HK-2 (cell line): Measurements from ENCODE around the gene PTPRH.

Experiments used
- DNase-seq: peaks from one replicate; pipeline ENCODE4 v3.0.0-alpha.2; 2018; ENCODE audit not compliant: unreplicated experiment

The PTPRH gene

DNA sequence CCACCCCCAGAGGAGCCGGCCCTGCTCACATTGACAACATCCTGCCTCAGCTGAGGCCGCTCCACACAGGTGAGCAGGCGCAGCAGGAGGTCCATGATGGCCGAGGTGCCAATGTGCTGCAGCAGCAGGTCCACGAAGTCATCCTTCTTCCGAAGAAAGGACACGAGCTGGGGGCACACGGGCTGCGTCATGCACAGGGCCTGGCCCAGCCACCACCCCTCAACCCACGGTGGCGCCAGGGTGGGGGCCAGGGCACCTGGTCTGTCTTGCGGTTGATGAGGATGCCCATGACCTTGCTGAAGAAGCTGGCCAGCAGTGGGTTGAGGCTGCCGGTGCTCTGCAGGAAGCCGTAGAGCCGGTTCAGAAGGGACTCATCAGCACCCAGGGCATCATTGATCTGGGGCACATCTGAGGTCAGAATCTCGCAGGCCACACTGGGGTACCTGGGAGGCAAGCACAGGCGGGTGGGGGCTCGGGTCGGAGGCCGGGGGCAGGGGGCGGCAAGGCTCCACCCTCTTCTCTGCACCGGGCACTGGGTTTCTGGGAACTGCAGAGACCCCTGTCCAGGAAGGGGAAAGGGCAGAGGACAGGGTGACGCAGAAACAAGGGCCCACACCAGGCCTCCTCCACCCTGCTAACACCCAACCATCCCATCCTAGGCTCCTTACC, 36.1 kb upstream of the PTPRH start:
- no peak for DNase-seq

DNA sequence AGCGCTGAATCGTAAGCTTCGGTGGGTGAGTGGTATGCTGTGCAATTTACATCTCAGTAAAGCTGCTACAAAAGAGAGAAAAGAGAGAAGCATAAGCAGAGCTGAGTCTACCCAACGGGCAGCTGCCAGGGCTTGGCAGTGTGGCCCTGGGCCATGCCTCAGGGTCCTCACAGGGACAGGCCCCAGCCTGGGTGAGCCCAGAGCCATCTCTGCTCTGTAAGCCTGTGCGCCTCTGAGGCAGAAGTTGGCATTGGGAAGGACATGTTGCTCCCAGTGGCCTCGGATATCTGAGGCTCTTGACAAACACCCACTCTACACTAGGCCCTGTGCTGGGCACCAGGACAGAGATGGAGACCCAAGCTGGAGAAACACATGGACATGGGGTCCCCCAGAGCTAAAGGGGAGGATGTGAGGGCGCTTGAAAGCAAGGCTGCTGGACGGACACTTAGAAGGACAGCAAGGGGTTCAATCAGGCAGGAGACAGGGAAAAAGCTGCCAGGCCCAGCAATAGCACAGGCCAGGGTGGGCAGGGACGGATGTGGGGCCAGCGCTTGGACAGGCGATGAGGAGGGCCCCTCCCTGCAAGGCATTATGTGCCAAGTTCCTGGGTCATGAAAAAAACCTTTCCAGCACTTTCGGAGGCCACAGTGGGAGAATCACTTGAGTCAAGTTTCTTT, 34.8 kb upstream of the PTPRH start:
- DNase-seq: no peak

DNA sequence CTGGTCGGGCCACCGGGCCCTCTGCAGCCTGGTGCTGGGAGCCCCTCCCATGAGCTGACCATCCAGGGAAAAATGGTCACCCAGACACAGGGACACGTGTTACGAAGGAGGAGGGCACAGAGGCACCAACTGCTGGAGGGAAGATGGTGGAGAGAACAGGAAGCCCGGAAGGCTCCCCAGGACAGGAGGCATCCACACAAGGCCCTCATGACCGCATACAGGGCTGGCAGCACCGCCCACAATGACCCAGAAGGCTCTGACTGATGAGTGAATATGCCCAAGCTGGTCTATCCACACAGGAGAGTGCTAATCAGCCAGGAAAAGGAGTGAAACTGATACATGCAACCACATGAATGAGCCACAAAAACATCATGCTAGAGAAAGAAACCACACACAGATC, 33.2 kb upstream of the PTPRH start:
- no peak for DNase-seq

DNA sequence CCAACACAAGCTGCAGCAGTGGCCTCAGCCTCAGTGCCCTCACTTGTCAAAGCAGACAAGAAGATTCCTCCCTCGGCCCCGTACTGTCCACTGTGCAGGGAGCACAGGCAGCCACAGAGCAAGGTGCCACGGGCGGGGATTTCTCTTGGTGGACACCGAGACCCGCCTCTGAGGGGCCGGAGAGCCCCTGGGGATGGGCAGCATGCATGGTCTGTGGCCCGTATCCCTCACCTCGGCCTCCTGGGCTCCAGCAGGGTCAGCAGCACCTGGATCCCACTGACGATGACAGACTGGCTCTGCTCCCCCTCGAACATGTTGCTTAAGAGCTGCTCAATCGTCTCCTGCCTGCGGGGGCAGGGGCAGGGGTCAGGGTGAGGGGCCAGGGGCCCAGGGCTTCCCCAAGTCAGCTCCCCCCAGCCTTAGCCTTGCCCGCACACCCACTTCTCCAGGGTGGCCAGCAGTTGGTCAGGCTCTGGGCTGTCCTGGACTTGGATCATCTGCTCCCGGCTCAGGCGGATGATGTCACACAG, 32.7 kb upstream of the PTPRH start:
- no peak for DNase-seq

DNA sequence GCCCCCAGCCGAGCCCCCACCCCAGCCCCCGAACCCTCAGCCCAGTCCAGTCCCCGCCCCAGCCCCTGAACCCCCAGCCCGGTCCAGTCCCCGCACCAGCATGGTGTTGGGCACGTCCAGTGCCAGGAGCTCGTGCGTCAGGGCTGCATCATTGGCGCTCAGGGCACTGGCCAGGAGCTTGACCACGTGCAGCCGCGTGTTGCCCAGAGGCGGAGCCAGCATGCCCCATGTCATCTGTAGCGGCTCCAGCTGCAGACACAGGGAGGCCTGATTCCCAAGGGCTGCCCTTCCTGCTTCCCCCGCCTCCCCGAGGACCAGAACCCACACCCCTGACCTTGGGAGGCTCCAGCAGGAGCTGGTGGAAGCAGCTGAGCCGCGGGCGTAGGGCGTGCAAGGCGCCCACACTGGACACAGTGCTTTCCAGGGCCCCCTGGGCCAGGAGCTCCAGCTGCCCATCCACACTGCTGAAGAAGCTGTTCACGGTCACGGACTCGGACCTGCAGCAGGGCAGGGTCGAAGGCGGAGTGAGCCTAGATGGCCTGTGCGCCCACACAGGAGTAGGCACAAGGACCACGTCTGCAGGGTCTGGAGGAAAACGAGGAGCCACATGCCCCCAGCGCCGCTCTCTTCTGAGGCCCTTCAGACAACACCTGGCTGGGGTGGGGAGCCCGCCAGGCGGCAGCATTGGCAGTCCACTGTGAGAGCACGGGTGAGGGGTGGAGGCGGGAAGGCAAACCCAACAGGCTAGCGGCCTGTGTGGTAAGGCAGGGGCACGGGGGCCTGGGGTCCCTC, 32.0 kb upstream of the PTPRH start:
- no peak for DNase-seq

DNA sequence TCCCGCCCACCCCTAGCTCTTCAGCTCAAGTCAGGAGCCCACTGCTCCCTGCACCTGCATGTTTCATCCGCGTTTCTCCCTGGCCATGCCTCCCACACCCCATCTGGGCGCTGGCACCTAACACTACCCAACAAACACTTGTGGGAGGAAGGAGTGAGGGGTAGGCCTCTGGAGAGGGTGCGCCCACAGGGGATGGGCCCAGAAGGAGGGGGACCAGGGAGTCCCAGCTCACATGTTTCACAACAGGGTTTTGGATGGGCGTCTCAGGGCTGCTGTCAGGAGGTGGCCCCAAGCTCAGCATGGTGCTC, 31.4 kb upstream of the PTPRH start:
- DNase-seq: no peak

DNA sequence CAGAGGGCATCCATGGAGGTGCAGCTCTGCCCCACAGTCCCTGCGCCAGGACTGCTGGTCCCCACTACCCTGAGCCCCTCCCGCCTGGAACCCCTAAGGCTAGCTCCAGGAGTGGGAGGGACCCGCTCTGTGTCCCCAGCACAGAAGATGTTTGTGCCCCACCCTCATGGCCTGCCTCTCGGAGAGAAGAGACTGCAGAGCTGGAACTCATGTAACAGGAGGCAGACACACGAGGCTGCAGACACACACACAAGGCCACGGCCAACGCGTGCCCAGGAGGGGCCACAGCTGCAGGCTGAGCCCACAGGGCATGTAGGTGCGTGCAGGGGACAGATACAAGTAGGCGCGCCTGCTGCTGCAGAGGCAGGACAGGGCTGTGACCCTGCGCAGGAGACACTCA, 29.7 kb upstream of the PTPRH start:
- no peak for DNase-seq

DNA sequence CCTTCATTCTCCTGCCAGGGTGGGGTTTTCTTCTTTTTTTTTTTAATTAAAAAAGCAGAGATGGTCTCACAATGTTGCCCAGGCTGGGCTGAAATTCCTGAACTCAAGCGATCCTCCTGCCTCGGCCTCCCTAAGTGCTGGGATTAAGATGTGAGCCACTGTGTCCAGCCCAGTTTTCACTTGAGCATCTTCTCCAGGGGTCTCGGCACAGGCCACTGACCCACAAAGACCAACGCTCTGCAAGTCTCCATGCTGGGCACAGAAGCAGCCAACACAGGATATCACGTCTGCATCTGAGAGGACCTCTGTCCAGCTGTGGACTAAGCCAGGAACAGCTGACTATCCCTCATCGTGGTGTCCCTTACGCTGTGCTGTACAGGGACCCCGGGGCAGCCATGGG, 28.7 kb upstream of the PTPRH start:
- DNase-seq: no peak

DNA sequence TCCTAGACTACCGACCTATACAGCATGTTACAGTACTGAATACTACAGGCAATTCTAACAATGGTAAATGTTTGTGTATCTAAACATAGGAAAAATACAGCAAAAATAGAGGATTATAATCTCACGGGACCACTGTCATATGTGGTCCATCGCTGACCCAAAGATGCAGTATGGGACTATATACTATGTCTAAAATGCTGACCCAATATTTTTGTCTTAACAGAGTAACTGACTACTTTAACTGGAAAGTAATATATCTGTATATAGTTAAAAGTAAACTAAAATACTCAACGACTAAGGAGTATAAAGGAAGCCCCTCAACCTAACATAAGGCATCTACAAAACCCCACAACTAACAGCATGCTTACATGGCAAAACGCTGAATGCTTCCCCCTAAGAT, 23.7 kb upstream of the PTPRH start:
- no peak for DNase-seq

DNA sequence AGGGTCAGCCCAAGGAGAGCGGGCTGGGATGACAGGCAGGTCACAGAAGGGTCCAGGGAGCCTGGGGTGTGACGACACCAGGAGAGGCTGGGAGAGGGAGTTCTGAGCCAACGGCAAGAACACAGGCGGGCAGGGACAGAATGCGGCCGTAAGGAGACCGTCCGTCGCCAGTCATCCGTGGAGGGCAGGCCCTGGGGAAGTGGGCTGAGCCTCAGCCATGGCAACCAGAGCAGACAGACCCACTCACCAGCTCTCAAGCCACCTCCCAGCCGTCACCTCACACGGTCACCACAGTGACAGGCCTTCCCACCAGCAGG, 22.9 kb upstream of the PTPRH start:
- DNase-seq: no peak

DNA sequence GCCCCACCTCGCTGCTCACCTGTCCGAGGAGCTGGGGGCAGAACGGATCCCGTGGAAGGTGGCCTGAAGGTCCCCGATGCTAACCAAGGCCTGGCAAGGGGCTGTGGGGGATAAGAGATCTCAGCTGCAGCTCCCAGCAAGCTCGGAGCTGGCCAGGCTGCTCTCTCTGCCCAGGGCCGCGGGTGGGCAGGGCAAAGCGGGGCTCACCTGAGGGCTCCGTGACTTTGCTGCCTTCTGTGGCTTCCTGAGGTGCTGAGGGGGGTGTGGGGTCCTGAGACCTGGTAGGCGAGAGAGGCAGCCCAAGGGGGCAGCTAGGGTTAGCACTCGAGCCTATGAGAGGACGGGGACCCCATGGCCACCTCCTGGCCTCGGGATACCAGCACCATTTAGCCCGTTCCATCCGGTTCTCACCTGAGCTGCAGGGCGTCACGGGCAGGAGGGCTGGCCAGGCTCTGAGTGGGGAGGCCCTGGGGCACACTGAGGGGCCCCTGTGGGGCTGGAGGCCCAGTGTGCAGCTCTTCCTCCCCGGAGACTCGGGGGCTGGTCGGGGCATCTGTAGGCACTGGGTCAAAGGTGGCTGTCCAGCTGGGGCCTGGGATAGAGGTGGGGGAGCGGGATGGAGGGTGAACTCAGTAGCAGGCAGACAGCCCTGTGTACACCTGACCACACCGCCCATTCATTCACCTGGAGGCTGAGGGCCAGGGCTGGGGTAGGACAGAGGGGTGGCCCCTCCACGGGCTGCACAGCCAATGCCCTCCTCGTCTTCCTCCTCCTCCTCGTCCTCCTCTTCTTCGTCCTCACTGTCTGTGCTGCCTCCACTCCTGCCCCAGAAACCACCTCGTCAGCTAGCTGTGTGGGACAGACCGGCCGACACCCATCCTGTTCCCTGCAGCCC, 22.3 kb upstream of the PTPRH start:
- DNase-seq: no peak

DNA sequence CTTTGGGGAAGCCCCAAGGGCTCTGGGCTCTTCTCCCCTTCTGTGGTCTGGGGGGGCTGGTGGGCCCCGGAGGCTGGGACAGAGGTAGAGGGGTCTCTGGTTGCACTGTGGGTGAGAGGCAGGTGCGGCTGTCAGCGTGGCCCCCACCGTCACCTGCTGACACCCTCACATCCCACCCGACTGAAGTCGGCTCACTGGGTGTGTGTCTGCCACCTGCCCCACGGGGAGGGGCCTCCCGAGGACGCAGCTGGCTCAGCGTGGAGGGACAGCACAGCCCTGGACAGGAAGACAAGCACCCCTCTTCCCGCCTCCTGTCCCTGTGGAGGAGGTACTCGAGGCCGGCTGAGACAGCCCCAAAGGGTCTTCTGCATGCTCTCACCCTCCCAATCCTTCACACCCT, 21.5 kb upstream of the PTPRH start:
- no peak for DNase-seq

DNA sequence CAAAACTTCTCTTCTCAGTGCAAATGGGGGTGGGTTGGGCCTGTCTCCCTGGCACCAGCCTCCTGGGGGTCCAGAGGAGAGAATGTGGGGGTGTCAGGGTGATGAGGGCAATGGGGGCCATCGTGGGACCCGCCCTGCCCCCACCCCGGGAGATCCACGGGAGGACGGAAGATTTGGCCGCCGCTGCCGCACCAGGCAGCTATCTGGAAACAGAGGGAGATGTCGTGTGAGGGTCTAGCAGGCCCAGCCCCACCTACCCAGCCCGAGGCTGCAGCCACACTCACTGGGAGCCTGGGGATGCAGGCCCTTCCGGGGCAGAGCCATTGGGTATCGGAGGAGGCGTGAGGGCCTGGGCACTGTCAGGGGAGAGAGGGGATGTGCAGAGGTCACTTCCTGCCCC, 21.0 kb upstream of the PTPRH start:
- DNase-seq: no peak

DNA sequence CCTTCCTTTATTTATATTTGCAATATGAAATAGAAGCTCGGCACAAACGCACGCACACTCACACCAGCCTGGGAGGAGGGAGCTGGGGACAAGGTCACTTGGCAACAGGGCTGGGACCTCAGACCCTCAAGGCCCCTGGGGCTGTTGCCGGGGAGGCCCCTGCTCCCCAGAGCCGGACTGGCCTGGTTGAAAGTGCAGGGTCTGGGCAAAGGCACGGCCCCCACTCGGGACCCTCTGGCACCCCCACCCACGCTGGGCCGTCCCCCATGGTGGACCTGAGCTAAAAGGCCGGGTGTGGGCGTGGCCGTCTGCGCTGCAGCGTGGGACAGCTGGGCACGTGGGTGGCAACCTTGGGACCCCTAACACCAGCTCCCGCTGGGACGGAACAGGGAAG, 20.5 kb upstream of the PTPRH start:
- DNase-seq: no peak

DNA sequence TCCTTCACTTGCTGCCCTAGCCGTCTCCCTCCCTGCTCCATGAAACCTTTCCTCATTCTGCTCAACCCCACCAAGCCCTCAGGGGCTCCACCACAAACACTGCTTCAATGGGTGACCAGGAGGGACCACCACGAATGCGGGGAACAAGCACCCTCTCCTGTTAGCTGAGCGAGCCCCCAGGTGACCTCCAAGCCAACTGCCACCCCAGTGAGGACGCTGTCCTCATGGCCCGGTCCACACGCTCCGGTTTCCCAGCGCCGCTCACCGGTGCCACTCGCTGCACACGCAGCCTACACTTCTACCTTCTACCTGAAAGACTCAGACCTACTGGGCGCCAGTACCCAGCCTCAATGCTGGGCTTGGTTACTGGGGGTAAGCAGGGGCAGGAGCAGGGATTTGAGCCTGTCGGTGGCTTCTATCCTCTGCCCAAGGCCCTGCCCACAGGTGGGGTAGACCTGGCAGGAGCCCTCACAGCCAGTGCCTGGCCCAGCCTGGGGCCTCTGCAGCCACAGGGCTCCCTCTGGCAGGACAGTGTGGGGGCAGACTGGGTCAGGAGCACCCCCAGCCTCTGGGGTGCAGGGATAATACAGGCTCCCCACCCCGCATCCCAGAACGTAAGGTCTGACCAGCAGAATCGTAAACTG, 20.0 kb upstream of the PTPRH start:
- no peak for DNase-seq

DNA sequence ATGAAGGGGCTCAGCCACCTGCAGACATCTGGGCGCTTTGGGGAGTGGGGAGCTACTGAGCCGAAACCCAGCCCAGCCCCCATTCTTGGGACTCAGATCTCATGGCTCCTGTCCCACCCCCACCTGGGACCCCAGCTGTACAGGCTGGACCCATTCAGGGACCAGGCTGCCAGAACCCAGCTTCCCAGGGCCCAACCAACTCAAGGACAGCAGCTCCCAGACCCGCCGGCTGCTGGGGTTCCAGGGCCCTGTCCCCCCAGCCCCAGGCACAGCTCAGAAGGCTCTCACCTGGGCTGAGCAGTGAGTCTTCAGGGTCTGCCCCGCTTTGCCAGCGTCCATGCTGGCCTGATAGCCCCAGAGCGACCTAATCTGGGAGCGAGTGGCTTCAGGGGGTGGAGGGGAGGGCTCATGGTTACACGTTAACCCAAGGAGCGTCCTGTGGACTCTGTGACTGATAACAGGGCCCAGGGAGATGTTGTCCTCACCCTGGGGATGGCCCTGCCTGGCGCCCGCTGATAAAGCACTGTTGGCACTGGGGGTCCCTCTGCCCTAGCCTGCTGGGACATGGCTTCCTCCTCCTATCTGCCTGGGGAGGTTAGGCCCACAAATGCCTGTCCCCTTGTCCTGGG, 19.2 kb upstream of the PTPRH start, which contains the start of gene TMEM86B:
Gene TMEM86B (minus strand): TSS at position 361 of the 629 bp plus-strand sequence. CDS start 22 bp downstream, at position 339.
- no peak for DNase-seq

DNA sequence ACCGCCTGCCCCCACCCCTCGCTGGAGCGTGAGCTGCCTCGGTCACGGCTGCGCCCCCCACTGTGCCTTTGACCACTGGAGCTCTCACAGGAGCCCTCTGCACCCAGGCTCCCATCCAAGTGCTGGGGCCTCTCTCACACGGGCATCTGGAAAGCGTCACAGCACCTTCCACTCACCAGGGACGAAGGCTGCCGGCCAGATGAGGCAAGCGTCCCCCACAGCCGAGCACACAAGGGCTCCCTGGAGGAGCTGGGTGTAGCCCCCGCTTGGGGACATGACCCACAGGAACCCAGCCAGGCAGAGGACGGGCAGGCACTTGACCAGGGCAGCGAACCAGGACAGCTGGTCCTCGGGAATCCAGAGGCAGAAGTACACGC, 18.7 kb upstream of the PTPRH start:
- no peak for DNase-seq

DNA sequence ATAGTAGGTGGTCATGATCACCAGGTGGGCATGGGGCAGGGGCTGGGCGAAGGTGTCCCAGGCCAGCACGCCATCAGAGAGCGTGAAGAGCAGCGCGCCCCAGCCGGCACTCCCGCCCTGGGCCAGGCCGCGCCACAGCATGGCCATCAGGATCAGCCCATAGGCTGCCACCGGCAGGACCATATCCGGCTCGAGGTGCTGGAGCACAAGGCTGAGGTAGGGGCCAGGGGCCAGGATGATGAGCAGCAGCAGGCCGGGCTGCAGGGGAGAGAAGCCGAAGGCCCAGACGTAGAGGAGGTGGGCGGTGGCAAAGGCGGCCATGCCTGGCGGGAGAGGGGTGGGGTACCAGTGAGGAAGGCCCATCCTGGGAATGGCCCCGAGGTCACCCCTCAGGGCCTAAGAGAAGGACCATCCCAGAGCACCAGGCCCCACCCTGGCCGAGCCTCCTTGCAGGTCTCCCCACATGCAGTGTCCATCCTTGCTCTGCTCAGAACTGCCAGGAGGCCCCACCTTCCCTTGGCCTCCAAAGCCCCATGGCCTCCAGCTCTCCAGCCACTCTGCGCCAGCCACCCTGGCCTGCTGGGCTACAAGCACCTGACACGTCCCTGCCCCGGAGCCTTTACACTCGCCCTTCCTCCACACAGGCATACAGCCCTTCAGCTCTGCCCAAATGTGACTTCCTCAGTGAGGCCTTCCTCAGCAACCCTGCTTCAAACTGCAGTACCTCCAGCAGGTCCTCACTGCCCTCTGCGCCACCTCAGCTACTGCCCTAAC, 18.1 kb upstream of the PTPRH start:
- no peak for DNase-seq

DNA sequence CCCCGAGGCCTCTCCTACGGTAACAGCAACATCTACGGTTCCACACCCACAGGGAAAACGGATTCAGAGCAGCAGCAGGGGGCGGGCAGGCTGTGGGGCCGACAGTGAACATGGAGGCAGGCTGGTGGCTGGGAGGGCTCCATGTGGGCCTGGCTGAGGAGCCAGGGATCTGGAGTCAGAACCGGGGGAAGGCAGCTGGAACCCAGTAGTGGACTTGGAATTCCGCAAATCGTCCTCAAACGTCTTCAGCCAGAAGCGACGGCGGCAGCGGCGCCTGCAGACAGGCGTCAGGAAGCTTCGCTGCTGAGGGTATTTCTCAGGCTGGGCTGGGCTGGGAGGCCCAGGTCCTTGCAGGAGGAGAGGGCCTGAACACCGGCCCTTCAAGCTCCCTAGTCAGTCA, 17.5 kb upstream of the PTPRH start:
- no peak for DNase-seq

DNA sequence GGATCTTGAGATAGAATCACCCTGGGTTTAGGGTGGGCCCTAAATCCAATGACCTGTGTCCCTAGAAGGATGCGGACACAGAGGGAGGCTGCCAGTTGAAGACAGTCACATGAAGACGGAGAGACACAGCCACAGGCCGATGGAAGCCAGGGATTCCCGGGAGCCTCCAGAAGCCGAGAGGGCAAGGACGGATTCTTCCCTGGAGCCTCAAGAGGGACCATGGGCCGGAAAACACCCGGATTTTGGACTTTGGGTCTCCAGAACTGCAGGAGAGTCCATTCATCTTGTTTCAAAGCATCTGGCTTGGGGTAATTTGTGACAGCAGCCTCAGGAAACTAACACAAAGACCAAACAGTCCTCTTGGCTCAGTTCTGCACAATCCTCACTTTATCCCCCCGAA, 17.0 kb upstream of the PTPRH start:
- DNase-seq: no peak
